Sigmoid colon (tissue), 3 donors: ENCODE data around the gene FLNC.

ENCODE experiments used
- POLR2A ChIP-seq, 2 donors: fragments of 450-650 bp; IDR thresholded peaks; one replicate each; pipeline ENCODE4 v1.6.1; 2016; ENCODE audit warnings: antibody characterized with exemption in 2 of 2, mild to moderate bottlenecking in 2 of 2, moderate library complexity in 2 of 2
- TF ChIP-seq, protein P1 (sequence below), 4 experiments: fragments of 450-650 bp in 3 of 4; fragments of 200-600 bp in 1 of 4; IDR thresholded peaks; one replicate each; pipeline ENCODE4 v1.5.1; 2016 to 2019; ENCODE audit warnings: antibody characterized with exemption in 4 of 4, mild to moderate bottlenecking in 3 of 4, moderate library complexity in 2 of 4

- TF ChIP-seq, protein P1, sequence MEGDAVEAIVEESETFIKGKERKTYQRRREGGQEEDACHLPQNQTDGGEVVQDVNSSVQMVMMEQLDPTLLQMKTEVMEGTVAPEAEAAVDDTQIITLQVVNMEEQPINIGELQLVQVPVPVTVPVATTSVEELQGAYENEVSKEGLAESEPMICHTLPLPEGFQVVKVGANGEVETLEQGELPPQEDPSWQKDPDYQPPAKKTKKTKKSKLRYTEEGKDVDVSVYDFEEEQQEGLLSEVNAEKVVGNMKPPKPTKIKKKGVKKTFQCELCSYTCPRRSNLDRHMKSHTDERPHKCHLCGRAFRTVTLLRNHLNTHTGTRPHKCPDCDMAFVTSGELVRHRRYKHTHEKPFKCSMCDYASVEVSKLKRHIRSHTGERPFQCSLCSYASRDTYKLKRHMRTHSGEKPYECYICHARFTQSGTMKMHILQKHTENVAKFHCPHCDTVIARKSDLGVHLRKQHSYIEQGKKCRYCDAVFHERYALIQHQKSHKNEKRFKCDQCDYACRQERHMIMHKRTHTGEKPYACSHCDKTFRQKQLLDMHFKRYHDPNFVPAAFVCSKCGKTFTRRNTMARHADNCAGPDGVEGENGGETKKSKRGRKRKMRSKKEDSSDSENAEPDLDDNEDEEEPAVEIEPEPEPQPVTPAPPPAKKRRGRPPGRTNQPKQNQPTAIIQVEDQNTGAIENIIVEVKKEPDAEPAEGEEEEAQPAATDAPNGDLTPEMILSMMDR (IDR thresholded peaks at IDR 0.05): no peak
- no peak for TF ChIP-seq POLR2A (IDR thresholded peaks at IDR 0.05)
Observed at GRCh38 chr7:128886391-128887168, 56.4 kb downstream of the FLNC start.
